GM21737 (cell line): Measurements from ENCODE around the gene FAM187B.
"Not testable (repeated sequence)": the region's sequence is repeated elsewhere in the genome, so short reads cannot be mapped to it uniquely, and the experiment has no call there.

ENCODE experiments used
- ATAC-seq: cut with Tn5 transposase; IDR thresholded peaks from one replicate; pipeline ENCODE4 v1.9.1; 2021; ENCODE audit warnings: mild to moderate bottlenecking, moderate library complexity; ENCODE audit not compliant: unreplicated experiment

FAM187B gene

GRCh38 chr19:35236638-35237400, 8.3 kb upstream of the FAM187B start:
- ATAC-seq = no peak

- ATAC-seq = no peak
Measured at GRCh38 chr19:35232912-35233311, 4.4 kb upstream of the FAM187B start.

GRCh38 chr19:35231956-35232645, 3.6 kb upstream of the FAM187B start:
- ATAC-seq = no peak

- ATAC-seq = no peak
Measured at GRCh38 chr19:35229601-35230000, 1.1 kb upstream of the FAM187B start.

- no peak for ATAC-seq
Measured at GRCh38 chr19:35226748-35227147, 1.8 kb downstream of the FAM187B start.

- no peak for ATAC-seq
Measured at GRCh38 chr19:35225951-35226350, 2.6 kb downstream of the FAM187B start.

- ATAC-seq = no peak
Measured at GRCh38 chr19:35224681-35225571, 3.6 kb downstream of the FAM187B start.

- no peak for ATAC-seq
Measured at GRCh38 chr19:35223862-35224505, 4.6 kb downstream of the FAM187B start.

- no peak for ATAC-seq
Measured at GRCh38 chr19:35223084-35223790, 5.3 kb downstream of the FAM187B start.

- no peak for ATAC-seq
Measured at GRCh38 chr19:35222373-35223015, 6.0 kb downstream of the FAM187B start.

GRCh38 chr19:35220973-35221590, 7.5 kb downstream of the FAM187B start:
- not testable (repeated sequence) for ATAC-seq

- no peak for ATAC-seq
Measured at GRCh38 chr19:35220315-35220921, 8.1 kb downstream of the FAM187B start.

- ATAC-seq = no peak
Measured at GRCh38 chr19:35219008-35219407, 9.5 kb downstream of the FAM187B start.

- no peak for ATAC-seq
Measured at GRCh38 chr19:35217649-35217990, 10.9 kb downstream of the FAM187B start.

GRCh38 chr19:35216833-35217648, 11.5 kb downstream of the FAM187B start:
- ATAC-seq = no peak

- ATAC-seq = no peak
Measured at GRCh38 chr19:35216016-35216832, 12.3 kb downstream of the FAM187B start.

GRCh38 chr19:35214766-35215422, 13.6 kb downstream of the FAM187B start:
- no peak for ATAC-seq
